HG03432 (cell line): ENCODE results near the gene NEXMIF.
"Not testable (repeated sequence)": the region's sequence is repeated elsewhere in the genome, so short reads cannot be mapped to it uniquely, and the experiment has no call there.

Experiments used
- ATAC-seq: cut with Tn5 transposase; IDR thresholded peaks from one replicate; pipeline ENCODE4 v1.9.1; 2021; ENCODE audit warnings: mild to moderate bottlenecking, moderate library complexity; ENCODE audit not compliant: unreplicated experiment

NEXMIF gene

DNA sequence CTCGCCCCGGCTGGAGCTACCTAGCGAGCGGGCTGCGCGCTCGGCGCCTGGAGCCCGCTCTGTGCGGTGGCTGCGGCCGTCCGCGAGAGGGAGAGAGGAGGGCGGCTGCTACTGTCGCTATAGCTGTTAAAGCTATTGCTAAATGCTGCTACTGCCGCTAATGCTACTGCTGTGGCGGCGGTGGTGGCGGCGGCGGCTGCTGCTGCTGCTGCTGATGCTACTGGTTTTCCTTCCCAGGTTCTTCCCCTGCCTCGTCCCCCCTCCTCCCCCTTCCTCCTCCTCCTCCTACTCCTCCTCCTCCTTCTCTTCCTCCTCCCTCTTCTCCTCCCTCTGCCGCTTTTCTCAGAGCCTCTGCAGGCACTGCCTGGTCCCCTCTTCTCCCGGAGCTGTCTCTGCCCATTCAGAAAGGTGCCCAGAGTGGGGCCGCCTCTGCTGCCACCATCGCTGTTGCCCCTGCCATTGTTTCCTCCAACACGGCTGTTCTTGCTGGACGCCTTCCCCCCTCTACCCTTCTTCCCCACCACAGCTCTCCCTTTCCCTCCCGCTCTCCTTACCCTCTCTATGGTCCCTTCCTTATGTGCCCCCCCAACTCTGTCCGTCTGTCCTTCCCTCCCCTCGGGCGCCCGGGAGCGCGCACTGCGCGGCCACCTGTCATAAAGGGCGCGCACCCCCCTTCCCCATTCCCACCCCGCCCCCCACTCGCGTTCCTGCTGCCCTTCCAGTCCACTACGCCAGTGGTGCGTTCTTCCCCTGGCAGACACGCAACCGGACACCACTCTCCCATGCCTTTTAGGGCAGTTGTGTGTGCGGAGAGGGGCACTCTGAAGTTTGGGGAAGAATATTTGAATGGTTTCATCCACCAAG is at the start of gene NEXMIF:
Gene NEXMIF (minus strand): TSS at position 228 of the 864 bp plus-strand sequence.
- peak; percentile 67 for ATAC-seq

DNA sequence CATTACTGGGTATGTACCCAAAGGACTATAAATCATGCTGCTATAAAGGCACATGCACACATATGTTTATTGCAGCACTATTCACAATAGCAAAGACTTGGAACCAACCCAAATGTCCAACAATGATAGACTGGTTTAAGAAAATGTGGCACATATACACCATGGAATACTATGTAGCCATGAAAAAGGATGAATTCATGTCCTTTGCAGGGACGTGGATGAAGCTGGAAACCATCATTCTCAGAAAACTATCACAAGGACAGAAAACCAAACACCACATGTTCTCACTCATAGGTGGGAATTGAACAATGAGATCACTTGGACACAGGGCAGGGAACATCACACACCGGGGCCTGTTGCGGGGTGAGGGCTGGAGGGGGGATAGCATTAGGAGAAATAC is 36.7 kb upstream of the NEXMIF start:
- ATAC-seq, result not testable (repeated sequence)

DNA sequence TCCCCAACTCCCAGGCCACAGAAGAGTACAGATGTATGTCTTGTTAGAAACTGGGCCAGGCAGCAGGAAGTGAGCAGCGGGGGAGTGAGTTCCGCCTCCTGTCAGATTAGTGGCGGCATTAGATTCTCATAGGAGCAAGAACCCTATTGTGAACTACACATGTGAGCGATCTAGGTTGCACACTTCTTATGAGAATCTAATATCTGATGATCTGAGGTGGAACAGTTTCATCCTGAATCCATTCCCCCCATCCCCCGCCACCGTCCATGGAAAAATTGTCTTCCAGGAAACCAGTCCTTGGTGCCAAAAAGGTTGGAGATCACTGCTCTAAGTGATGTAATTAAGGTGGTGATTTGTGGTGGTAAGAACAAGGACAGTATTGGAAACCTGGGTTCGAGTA is 24.5 kb upstream of the NEXMIF start:
- no peak for ATAC-seq

DNA sequence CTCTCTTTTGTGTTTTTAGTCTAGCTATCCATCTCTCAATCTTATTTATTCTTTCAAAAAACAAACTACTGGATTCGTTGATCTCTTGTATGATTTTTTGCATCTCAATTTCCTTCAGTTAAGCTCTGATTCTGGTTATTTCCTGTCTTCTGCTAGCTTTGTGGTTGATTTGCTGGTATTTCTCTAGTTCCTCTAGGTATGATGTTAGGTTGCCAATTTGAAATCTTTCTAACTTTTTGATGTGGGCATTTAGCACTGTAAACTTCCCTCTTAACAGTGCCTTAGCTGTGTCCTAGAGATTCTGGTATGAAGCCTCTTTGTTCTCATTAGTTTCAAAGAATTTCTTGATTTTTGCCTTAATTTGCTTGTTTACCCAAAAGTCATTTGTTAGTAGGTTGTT is 15.2 kb upstream of the NEXMIF start:
- no peak for ATAC-seq

DNA sequence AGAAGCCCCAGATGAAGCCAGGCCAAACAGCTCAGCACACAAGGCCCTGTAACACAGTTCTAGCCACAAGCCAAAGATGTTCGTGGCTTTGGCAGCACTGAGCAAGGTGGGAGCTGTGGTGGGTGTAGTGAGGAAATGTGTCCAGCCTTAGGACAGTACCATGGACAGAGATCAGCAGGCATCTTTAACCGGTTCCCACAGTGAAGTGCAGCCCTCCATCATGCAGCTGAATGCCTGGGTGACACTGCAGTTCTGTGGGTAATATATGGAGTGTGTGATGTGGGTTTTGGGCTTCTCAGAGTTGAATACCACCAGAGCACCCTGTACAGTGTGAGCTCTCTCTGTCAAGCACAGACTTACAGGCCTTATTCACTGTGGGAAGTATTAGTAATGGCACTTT is 6.0 kb upstream of the NEXMIF start:
- ATAC-seq, result no peak

DNA sequence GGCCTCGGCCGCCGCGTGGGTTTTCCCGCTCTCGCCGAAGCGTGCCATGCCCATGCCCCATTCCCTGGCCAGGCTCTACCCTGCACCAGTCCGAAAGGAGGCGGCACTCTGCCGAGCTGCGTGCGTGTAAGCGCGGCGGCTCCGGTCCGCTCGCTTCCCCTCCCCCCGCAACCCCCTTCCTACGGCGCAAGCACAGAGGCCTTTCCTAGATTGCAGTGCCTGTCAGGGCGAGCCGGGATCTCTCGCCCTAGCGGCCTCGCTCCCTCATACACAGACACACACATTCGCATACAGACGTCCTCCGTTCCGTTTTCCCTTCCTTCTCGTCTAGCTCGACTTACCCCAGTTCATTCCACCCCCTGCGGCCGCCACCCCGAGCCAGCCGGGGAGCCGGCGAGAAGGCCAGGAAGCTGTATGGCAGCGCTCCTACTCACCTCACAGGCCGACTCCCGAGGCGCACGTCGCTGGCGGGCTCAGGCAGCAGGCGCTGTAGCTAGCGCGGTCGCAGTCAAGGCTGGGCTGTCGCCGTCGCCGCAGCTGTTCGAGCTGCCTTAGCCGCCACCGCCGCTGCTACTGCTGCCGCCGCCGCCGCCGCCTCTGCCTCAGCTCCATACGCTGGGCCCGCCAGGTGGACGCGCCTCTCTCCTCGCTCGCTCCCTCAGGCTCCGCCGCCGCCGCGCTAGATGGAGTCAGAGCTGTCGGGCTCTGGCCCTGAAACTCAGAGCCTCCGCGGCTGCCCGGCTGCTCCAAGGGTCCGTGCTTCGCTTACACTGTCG is 615 bp downstream of the NEXMIF start:
- peak; percentile 56 for ATAC-seq

DNA sequence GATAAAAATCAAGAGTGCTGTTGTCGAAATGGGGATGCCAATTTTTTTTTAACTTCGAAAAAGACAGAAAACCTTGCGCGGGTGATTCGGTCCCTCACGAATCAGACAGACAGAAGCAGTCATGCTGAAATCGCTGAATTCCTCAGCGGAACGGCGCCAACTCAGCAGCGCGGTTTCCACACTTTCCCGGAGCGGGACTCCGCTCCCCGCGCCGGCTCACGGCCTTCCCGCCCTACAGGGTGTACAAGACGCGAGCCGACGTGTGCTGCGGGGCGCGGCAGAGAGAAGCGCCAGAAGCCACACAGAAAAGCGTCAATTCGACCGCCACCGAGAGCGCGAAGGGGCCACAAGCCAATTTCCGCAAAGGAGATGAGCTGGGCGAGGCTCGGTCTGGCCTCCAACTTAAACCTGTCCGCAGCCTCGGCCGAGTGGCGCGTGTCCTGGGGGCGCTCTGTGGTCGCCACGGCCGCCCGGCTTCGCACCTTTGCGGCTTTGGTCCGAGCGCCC is 1.3 kb downstream of the NEXMIF start:
- ATAC-seq, result peak; percentile 6

DNA sequence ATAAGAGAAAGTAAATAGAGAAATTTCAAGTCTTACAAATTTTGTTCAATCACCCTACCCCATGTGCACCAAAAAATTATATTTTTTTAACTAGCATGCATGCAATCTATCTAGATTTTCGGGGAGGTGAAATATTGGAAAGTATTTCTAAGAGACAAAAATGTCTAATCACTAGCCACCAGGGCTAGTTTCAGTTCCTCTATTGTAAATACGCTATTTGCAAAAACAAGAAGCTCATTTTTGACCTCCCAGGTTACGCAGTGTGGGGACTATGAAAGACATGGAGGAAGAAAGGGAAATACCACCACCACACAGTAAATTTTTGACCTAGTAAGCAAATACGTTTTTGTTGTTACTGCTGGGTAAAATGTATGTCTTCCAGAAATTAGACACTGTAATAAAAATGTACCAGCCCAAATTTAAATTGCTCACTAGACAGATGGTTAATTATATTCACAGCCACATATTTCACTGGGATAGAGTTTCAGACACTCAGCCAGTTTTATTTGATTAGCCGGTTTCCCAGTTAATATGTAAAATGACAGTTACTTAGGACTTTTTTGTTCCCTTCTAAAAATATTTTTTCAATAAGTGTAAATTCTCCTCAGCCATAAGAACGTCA is 2.2 kb downstream of the NEXMIF start:
- peak; percentile 69 for ATAC-seq

DNA sequence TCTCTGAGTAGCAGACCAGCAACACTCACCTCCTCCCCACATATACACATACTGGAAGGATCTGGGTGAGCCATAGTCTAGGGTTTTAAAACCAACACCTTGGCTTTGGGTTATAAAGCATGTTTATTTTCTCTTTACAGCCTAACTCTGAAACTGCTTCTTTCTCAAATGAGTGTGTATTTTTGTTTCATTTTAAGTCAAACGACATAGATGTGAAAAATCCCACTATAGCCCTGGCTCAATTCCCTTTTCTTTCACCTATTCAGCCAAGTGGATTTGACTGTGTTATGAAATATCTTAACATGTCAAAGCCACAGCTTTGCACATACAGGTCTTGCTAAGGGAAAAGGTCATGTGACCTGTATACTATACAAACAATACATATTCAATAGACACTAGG is 13.8 kb downstream of the NEXMIF start:
- peak; percentile 60 for ATAC-seq

DNA sequence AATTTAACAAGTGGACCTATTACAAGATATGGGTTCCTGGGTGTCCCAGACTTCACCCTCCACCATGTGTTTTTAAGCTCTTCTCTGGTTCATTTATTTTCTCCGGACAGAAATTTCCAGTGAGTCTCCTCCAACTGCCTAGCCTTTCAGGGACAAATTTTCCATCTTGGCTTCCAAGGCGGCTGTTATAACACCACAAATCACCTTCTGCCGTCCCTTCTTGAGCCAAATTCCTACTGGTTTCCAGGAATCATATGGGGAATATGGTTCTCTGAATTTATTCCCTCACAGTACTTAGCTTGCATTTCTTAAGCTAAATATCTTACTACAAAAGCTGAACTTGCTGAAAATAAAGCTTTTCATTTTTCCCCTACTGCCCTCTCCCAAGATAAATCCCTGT is 18.8 kb downstream of the NEXMIF start:
- no peak for ATAC-seq

DNA sequence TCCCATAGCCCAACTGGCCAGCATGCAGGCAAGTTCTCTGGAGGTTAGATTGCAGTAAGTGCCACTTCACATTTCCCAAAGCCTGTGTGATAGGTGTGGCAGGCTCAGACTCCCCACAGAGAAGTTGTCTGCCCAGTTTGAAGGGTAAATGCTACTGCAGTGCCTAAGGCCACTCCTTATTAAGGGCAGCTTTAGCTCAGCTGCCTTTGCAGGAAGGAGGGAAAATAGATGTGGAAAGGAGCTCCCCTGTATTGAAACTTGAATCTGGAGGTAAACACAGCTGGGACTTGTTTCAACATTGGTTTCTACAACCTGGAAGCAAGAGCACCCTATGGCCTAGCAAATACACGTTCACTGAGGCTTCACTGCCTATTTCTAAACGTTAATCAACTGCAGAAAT is 22.4 kb downstream of the NEXMIF start:
- ATAC-seq, result no peak

DNA sequence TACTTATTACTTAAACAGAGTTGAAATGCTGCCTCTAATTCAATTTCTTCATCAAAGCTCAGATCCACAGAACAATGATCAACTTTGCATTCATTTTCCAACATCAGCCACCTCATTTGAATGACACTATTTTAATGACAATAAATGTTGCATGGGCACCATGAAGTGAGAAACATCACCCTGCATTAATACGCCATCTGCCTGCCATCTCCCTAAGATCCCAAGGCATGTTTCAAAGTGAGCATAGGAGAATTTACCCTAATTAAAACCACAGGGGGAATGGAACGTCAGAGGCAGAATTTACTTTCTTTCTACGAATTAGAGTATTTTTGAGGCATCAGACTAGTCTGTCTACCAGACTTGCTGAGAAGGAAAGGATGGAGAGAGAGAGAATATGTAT is 32.7 kb downstream of the NEXMIF start:
- no peak for ATAC-seq

DNA sequence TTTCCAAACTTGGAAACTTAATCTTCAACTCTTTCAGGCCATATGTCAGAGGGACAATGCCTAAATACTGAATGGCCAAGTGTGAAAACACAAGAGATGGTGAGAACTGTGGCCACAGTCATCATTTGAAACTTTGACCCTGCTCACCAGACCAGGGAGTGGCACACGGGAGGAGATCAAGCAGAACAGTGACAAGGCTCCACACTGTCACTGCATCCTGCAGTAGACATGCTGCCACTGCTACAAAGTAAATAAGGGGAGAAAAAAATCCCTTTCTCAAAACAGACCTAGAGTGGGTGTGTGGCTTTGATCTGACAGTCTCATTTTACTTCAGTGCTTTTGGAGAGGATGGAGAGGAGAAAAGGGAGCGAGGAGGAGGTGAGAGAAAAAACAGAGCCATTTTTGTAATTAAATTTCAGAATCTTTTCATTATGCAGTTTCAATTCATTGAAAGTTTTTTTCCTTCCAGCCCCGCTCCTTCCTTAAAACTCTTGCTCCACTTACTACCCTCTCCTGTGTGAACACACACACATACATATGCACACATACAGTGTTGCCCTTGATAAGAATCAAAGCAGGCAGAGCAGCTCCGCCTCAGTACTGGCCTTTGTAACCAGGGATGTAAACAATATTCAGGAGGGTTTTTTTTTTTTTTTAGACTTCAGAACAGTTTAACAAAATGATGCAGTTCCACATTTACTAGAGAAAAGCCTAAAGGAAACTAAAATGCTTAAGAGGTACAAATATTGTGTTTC is 34.4 kb downstream of the NEXMIF start:
- peak; percentile 97 for ATAC-seq

DNA sequence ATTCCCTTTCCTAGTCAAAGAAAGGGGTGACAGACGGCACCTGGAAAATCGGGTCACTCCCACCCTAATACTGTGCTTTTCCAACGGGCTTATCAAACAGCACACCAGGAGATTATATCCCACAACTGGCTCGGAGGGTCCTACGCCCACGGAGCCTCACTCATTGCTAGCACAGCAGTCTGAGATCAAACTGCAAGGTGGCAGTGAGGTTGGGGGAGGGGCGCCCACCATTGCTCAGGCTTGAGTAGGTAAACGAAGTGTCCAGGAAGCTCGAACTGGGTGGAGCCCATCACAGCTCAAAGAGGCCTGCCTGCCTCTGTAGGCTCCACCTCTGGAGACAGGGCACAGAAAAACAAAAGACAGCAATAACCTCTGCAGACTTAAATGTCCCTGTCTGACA is 42.9 kb downstream of the NEXMIF start:
- not testable (repeated sequence) for ATAC-seq

DNA sequence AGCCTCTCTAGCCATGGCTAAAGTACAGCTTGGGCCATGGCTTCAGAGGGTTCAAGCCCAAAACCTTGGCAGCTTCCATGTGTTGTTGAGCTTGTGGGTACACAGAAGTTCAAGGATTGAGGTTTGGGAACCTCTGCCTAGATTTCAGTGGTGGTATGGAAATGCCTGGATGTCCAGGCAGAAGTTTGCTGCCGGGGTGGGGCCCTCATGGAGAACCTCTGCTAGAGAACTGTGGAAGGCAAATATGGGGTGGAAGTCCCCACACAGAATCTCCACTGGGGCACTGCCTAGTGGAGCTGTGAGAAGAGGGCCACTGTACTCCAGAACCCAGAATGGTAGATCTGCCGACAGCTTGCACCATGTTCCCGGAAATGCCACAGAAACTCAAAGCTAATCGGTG is 59.5 kb downstream of the NEXMIF start:
- no peak for ATAC-seq

DNA sequence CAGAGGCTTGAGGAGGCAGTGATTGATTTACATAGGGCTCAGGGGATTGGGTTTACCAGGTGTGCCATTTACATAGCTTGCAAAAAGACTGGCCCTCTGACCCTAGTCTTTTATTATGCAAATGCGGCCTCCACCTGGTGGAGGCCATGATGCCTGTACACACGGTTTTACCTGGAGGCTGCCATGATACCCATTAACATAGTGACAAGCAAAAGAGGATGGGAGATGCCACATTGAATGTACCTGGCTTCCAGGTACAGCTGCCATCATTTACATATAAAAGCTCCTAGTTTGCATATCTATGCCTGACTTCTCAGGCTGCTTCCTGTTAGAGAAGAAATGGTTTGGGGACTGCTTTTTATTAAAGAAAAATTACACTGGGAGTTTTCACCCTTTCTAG is 72.0 kb downstream of the NEXMIF start:
- no peak for ATAC-seq

DNA sequence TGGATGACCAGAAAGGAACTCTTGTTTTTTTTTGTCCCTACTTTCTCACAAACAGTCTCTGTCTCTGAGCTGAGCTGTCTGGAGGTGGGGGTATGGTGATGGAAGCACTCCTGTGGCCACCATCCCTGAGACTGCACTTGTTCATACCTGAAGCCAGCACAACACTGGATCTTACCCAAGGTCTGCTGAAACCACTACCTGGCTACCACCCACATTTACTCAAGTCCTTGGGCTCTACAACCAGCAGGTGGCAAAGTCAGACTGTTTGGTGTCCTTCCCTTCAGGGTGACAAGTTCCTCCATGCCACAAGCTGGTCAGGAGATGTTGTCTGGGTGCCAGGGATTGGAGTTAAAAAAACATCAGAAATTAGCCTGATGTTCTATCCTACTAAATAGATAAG is 89.7 kb downstream of the NEXMIF start:
- ATAC-seq, result no peak

DNA sequence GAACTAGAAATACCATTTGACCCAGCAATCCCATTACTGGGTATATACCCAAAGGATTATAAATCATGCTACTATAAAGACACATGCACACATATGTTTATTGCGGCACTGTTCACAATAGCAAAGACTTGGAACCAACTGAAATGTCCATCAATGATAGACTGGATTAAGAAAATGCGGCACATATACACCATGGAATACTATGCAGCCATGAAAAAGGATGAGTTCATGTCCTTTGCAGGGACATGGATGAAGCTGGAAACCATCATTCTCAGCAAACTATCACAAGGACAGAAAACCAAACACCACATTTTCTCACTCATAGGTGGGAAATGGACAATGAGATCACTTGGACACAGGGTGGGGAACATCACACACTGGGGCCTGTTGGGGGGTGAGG is 105.5 kb downstream of the NEXMIF start:
- ATAC-seq, result not testable (repeated sequence)

DNA sequence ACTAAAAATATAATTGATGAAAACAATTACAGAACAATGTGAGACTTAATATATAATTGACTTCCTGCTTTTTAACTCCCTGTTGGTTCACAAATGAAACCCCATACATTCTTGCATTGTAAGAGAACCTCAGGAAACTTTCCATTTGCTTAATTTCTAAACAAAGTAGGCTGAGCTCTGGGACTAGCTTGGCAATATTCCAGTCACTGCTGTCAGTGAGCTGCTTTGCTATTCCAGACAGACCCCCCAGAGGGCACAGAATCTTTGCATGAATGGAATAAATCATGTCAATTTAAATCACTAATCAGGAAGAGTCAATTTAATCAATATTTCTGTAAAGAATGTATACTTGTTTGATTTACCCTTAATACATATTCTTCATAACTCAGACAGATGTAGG is 110.6 kb downstream of the NEXMIF start:
- no peak for ATAC-seq

DNA sequence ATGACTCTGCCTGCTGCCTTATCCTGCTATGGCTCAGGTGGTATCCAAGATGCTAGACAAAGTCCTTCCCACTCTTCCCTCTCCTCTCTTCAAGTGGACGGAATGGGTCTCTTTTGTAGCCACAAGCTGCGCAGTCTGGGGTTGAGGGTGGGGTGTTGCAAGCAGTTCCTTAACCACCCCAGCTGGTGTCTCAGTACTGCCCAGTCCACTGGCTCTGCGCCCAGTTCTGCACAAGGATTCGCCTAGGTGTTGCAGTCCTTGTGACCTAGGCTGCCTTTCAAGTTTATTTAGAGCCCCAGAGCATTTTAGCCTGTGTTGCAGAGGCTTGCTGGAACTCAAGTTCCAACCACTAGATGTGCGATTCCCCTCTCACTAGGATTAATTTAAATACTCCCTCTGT is 120.7 kb downstream of the NEXMIF start:
- ATAC-seq, result no peak

DNA sequence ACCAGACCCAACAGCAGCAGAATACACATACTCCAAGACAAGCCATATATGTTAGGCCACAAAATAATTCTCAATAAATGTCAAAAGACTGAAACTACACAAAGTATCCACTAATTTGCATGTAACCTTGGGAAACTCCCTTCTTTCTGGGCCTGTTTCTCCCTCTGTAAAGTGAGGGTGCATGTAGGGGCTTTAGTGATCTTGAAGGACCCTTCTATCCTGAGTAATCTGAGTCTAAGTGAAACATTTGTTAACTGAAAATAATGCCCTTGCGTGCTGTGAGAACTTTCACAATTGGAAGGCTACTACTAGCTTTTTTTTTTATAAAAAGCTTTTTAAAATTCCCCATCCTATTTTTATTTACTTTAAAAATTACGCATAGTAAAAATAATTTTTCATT is 125.2 kb downstream of the NEXMIF start:
- ATAC-seq, result no peak
